Measurements from ENCODE around the gene LSP1.
"Not testable (repeated sequence)": the region's sequence is repeated elsewhere in the genome, so short reads cannot be mapped to it uniquely, and the experiment has no call there.

LSP1 gene

GRCh38 chr11:1934335-1935155 is 81.7 kb downstream of the LSP1 start:
- H3K4me1 Mint-ChIP-seq, result peaks cover 9% of the 10 kb centered on the region
- no peaks in the 10 kb centered on the region for H3K9me3 Mint-ChIP-seq
- H3K27me3 Mint-ChIP-seq, result no peaks in the 10 kb centered on the region
- H3K4me3 Mint-ChIP-seq, result no peak overlapping the region
- H3K27ac Mint-ChIP-seq, result no peak overlapping the region
- no peaks in the 10 kb centered on the region for H3K36me3 Mint-ChIP-seq

- no peaks in the 10 kb centered on the region for H3K27me3 Mint-ChIP-seq
- peaks cover 12% of the 10 kb centered on the region for H3K4me1 Mint-ChIP-seq
- H3K36me3 Mint-ChIP-seq, result no peaks in the 10 kb centered on the region
- H3K9me3 Mint-ChIP-seq, result no peaks in the 10 kb centered on the region
- H3K4me3 Mint-ChIP-seq, result no peak overlapping the region
- no peak overlapping the region for H3K27ac Mint-ChIP-seq
These were observed 82.5 kb downstream of the LSP1 start for GRCh38 chr11:1935156-1936071.

GRCh38 chr11:1936072-1936780 is 83.3 kb downstream of the LSP1 start:
- Mint-ChIP-seq H3K4me1 (peaks cover 10% of the 10 kb centered on the region), H3K27me3 (no peaks in the 10 kb centered on the region), H3K27ac (no peak overlapping the region), H3K9me3 (no peaks in the 10 kb centered on the region), H3K4me3 (no peak overlapping the region), H3K36me3 (no peaks in the 10 kb centered on the region)

- Mint-ChIP-seq H3K4me3 (no peak overlapping the region), H3K27ac (no peak overlapping the region), H3K36me3 (no peaks in the 10 kb centered on the region), H3K4me1 (peaks cover 10% of the 10 kb centered on the region), H3K9me3 (no peaks in the 10 kb centered on the region), H3K27me3 (no peaks in the 10 kb centered on the region)
These were observed 84.1 kb downstream of the LSP1 start for GRCh38 chr11:1936781-1937615.

GRCh38 chr11:1937616-1938342 is 84.9 kb downstream of the LSP1 start:
- no peak overlapping the region for H3K4me3 Mint-ChIP-seq
- H3K27me3 Mint-ChIP-seq, result no peaks in the 10 kb centered on the region
- no peaks in the 10 kb centered on the region for H3K9me3 Mint-ChIP-seq
- H3K27ac Mint-ChIP-seq, result no peak overlapping the region
- no peaks in the 10 kb centered on the region for H3K36me3 Mint-ChIP-seq
- H3K4me1 Mint-ChIP-seq, result peaks cover 10% of the 10 kb centered on the region

DNA sequence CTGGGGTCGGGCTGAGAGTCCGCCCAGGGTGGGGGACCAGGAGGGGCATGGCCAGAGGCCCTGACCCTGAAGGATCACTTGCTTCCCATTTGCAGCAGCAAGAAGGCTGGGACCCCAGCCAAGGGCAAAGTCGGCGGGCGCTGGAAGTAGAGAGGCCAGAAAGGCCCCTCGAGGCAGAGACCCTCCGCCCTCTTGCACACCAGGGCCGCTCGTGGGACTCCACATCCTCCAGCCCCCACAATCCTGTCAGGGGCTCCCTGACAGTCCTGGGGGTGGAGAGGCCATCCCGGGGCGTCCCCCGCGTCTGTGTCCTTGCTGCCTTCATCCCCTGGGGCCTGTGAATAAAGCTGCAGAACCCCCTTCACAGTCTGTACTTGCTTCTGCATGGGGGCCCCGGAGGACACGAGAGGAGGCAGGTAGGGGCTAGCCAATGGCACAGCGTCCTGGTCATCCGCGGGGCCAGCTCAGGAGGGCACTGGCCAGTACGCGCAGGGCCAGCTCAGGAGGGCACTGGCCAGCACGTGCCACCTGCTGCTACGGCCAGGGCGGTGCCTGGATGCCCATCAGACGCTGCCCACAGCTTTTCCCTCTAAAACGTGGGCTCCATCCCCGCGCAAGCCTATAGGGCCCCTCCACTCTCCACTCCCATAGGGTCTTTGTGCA is 85.6 kb downstream of the LSP1 start:
- Mint-ChIP-seq H3K4me3 (no peak overlapping the region), H3K36me3 (no peaks in the 10 kb centered on the region), H3K9me3 (no peaks in the 10 kb centered on the region), H3K27ac (no peak overlapping the region), H3K27me3 (no peaks in the 10 kb centered on the region), H3K4me1 (peaks cover 10% of the 10 kb centered on the region)

- H3K27me3 Mint-ChIP-seq, result no peaks in the 10 kb centered on the region
- no peak overlapping the region for H3K4me3 Mint-ChIP-seq
- H3K4me1 Mint-ChIP-seq, result peaks cover 10% of the 10 kb centered on the region
- no peaks in the 10 kb centered on the region for H3K36me3 Mint-ChIP-seq
- no peak overlapping the region for H3K27ac Mint-ChIP-seq
- H3K9me3 Mint-ChIP-seq, result no peaks in the 10 kb centered on the region
These were observed 86.2 kb downstream of the LSP1 start for GRCh38 chr11:1939006-1939625.

DNA sequence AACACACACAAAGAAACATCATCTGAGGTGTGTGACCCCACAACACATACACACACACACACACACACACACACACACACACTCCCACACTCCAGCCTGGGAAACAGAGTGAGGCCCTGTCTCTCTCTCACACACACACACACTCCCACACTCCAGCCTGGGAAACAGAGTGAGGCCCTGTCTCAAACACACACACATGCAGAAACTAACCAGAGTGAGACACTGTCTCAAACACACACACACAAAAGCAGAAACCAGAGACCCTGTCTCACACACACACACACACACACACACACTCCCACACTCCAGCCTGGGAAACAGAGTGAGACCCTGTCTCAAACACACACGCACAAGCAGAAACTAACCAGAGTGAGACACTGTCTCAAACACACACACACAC is 86.9 kb downstream of the LSP1 start:
- H3K36me3 Mint-ChIP-seq, H3K4me3 Mint-ChIP-seq, H3K9me3 Mint-ChIP-seq, H3K27me3 Mint-ChIP-seq, H3K4me1 Mint-ChIP-seq: not testable (repeated sequence)
- H3K27ac Mint-ChIP-seq, result peak overlapping the region; percentile 69

All from activated naive CD4-positive, alpha-beta T cell treated with anti-CD3 and anti-CD28 coated beads, Interleukin-2, amount 50 U/mL, for 24 hours (primary cell).